GM19239 (cell line): ENCODE measurements around the gene CABLES2.
A peak's percentile ranks its signal among the peaks of the same experiment; 100 is the strongest.

Source experiments
- DNase-seq: peaks from one replicate; pipeline ENCODE4 v3.0.0; 2011; ENCODE audit warnings: low spot score; ENCODE audit not compliant: insufficient read length
- FAIRE-seq: peaks from 2 replicates; lab custom pipeline; 2011; peaks lifted over from hg19 to GRCh38; lab: Jason Lieb, UNC

The CABLES2 gene, protein sequence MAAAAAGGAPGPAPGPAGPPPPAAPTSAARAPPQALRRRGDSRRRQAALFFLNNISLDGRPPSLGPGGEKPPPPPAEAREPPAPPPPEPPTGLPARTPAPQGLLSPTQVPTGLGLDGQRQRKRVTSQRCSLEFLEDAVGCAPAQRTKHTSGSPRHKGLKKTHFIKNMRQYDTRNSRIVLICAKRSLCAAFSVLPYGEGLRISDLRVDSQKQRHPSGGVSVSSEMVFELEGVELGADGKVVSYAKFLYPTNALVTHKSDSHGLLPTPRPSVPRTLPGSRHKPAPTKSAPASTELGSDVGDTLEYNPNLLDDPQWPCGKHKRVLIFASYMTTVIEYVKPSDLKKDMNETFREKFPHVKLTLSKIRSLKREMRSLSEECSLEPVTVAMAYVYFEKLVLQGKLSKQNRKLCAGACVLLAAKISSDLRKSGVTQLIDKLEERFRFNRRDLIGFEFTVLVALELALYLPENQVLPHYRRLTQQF

DNA sequence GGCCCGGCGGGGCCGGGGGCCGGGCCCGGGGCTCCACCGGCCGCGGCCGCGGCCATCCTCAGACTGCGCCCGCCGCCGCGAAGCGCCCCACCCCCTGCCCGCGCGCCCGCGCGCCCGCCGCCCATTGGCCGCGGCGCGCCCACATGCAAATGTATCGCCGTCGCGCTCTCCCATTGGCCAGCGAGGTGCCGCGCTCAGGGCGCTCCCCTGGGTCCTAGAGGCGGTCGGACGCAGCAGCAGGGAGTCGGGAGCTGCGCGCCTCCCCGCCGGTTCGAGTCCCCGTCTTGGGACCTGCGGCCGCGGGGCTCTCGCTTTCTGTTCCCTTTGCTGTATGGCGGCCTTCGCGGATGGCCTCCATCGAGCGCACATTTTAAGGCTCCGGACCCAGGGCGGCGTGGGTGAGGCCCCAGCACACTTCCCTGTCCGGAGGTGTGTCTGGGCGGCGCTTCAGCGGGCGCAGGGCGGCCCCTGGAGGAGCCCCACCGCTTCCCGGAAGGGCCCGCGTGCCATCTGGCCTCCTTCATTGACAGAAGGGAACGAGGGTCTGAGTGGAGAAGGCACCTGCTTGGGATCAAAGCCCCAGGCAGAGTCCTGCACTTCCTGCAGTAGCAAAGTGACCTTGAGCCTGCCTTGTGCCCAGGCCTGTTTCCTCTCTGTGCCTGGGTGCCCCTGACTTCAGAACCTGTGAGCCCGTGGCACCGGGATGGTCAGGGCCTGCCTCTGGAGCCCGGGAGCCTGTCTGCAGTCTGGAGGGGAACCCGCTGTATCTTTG, at the start of gene CABLES2:
CABLES2 (minus strand) TSS at position 65 of the 772 bp plus-strand sequence; CDS start at position 56, 9 bp downstream.
- DNase-seq (peak; percentile 100), FAIRE-seq (peak; percentile 62)

DNA sequence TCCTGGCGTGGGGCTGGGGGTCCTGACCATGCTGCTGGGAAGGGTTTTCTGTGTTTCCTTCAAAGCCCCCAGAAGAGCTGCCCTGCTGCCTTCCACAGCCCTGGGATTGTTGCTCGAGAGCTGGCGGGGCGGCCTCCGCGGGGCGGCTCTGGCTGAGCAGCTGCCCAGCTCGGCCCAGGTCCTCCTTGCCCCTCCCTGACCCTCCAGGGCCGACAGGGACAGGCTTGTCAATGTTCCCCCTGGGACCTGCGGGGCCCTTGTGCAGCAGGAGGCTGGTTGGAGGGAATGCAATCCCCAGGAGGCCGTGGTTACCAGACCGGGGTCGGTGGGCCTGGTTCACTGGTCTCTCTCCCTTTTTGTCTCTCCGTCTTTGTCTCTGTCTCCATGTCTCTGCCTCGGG, 48.8 kb upstream of the CABLES2 start:
- no peak for FAIRE-seq

DNA sequence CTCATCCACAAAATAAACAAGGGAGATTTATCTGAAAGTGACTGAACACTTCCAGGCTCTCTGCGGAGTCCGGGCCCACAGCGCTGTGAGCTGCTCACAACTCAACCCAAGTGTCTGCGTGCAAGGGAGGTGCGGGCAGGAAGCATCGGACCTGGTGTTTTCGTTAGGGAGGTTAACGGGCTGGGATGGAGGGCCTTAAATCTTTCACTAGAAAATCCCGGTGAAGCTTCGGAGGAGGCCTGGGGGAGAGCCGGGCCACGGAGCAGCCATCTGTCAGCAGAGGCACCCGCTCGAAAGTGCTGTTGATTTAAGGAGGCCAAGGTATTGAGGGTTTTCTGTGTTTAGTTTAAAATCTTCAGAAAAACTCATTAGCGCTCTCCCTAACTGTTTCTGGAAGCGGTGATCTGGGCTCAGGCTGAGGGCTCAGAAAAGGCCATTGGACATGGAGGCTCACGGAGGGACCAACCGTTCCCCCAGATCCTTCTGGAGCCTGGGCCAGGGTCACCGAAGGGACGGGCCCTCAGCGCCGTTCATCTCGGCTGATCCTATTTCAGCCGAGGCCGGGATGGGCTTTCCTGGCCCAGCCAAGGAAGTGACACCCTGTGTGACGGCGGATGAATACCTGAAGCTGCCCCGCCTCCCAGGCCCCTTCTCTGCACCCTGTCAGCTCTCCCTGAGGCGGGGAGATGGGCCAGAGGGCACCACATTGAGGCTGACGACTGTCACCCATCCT, 48.0 kb upstream of the CABLES2 start:
- FAIRE-seq (no peak), DNase-seq (no peak)

More for the DNA sequence above, 48.8 kb upstream of the CABLES2 start:
- DNase-seq, result no peak

DNA sequence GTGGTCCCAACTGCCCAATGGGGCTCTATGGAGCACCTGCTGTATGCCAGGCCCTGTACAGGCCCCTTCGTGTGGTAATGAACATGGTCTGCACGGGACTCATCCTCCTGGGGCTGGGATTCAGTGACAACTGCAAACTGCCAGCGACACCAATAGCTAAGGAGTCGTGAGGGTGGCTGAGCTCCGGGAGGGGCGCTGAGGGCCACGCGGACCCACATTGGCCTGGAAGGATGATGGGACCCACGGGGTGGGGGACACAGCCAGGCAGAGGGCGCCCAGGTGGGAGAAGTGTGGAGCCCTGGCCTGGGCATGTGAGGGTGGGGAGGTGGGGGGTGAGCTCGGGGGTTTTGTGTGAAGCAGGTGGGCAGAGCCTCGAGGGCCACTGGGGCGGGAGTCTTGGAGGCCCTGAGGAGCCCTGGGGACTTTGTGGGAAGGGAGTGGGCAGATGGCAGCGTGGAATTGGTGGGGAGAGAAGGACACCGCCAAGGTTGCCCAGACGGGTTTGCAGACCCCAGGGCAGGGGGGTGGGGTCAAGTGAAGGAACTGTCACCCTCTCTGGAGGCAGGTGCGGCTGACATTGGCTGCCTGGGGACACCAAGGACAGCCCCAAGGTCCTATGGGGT, 46.2 kb upstream of the CABLES2 start:
- DNase-seq (no peak), FAIRE-seq (no peak)

DNA sequence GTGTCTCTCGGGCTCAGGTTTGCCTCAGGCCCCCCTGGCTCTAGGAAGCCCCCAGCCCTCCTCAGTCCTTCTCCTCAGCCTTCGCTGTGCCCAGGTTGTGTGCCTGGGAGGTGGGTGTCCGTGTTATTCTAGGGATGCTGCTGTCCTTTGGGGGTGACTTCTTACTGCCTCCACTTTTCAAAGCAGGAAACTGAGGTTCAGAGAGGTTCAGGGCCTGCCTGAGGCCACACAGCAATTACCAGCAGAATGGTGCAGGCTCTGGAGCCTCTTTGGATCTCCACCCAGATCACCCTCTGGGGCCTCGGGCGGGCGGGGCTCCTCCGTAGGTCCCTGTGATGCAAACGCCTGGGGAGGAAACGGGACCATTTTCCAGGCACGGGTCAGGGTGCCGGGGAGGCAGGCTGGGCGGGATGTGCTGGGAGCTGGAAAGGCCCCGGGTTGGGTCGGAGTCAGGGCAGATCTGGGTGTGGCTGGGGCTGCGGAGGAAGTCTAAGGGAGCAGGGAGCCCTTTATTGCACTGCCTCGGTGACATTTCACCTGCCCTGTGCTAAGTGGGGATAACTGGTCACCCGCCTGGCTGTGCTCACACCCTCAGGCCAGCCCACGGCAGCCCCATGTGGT, 45.5 kb upstream of the CABLES2 start:
- no peak for DNase-seq
- FAIRE-seq, result no peak

DNA sequence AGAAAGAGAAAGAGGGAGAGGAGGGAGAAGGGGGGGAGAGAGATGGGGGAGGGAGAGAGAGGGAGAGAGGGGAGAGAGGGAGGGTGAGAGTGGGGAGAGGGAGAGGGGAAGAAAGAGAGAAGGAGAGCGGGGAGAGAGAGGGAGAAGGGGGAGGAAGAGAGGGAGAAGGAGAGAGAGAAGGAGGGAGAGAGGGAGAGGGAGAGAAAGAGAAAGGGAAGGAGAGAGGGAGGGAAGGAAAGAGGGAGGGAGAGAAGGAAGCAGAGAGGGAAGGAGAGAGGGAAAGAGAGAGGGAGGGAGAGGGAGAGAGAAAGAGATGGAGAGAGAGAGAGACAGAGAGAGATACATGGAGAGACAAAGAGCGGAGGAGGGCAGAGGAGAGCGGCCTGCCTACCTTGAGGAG, 44.9 kb upstream of the CABLES2 start:
- DNase-seq (no peak), FAIRE-seq (no peak)

DNA sequence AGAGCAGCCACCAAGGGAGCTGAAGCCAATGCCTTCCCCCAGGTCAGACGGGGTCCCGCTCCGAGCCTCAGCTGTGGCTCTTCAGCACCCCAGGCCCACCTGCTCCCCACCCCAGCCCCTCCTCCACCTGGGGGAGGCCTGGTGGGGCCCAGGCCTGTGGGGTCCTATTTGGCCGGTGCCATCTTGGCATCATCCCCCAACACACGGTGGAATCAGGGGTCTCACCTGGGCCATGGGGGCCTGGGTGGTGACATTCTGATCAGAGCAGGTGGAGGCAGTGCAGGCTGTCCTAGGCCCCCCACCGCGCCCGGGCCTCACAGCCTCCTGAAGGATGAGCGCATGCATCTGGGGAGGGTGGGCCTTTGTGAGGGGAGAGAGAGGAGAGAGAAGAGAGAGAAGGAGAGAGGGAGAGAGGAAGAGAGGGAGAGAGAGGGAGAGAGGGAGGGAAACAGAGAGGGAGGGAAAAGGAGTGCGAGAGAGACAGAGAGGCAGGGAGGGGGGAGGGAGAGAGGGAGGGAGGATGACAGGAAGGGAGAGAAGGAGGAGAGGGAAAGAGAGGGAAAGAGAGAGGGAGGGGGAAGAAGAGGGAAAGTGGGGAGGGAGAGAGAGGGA, 44.2 kb upstream of the CABLES2 start:
- FAIRE-seq (no peak), DNase-seq (no peak)

DNA sequence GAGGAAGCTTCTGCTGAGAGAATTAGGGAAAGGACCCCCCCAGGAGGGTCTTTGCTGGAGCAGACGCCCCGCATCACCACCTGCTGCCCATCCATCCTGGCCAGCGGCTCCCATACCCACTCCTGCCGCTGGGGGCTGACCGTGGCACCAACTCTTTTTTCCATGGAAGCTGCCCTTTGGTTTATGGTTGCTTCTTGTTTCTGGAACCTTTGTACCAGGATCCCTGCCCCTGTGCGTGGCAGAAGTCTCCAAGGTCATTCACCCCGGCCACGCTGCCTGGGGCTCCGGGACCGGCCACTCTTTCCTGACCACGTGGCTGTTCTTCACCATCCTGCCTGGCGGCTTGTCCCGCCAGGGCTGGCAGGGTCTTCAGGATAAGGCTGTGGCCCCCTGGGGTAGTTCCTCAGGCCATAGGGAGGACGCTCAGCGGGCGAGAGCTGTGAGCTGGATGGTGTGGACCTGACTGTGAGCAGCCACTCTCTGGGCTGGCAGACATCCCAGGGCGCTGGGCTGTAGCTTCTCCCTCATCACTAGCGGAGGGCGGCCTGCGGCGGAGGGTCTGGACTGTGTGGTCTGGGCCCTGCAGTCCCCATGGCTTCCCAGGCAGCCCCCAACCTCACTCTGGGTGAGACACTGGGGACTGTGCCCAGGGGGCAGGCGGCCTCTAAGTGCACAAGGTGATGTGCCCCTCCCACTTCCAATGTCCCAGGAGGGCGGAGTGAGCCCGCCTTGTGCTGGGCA, 43.0 kb upstream of the CABLES2 start:
- no peak for DNase-seq
- no peak for FAIRE-seq

DNA sequence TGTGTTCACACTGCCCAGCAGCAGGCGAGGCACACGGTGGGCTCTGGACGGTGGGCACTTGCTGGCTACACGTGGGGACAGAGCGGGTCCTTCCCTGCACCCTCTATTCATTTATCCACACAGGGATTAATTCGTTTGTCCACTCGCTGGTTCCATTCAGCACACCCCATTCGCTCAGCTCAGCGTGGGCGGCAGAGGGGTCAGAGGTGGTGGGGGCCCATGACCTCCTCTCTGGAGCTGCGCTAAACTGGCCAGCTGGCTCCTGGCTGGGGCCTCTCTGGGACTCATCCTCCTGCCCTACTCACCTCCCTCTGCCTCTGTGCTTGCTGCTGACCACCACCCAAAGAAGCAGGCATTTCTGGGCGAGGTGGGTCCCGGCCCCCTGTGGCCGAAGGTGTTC, 41.7 kb upstream of the CABLES2 start:
- no peak for FAIRE-seq
- DNase-seq, result no peak

DNA sequence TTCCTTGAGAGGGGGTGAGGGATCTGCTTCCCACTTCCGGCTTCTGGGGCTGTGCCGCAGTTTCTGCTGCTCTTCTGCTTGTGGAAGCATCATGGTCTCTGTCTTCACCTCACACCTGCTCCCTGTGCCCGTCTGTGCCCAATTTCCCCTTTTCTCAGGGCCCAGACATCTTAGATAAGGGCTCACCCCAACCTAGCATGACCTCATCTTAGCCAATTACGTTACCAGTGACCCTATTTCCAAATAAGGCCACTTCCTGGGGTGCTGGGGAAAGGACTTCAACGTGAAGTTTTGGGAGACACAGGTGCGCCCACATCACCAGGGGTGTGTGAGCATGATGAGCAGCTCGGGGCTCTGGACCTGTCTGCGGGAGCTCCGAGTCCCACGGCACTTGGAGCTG, 41.0 kb upstream of the CABLES2 start:
- no peak for DNase-seq
- FAIRE-seq, result no peak

DNA sequence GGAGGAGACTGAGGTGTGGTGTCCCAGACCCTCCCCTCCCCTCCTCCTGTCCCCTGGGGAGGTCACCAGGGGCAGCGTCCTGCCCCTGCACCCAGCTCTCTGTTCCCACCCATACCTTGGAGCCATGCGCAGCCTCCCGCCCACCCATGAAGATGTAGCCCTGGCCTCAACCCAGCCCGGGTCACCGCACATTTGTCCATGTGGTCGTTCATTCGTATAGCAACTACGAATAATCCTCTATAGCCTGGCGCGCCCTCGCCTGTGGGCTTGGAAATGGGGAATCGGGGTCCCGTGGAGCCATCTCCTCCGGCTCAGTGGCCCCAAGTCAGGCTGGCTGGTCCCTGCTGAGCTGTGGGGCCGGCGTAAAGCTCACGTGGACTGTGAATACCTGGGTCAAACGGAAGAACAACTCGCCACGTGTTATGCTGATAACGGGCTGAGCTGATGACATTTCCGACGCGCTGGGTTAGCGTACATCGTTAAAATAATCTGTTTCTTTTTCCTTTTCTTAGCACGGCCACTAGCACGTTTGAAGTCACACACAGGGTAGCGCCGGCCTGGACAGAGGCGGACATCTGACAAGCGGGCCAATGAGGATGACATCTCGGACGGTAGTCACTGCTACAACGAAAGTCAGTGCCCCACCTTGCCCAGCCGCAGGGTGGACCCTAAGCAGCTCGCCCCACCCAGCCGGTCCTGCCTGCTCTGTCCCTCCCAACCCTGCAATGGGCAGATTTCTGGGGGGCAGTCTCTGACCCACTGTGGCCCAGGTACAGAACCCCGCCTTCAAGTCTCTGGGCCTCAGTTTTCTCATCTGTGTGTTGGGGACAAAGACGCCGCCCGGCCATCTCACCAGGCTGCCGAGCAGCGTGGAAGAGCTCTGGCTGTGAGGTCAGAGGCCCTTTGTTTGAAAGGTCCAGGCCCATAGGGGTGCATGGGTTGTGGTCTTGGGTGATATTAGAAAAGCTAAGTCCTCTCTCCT, 40.1 kb upstream of the CABLES2 start:
- FAIRE-seq, result no peak
- DNase-seq, result no peak

DNA sequence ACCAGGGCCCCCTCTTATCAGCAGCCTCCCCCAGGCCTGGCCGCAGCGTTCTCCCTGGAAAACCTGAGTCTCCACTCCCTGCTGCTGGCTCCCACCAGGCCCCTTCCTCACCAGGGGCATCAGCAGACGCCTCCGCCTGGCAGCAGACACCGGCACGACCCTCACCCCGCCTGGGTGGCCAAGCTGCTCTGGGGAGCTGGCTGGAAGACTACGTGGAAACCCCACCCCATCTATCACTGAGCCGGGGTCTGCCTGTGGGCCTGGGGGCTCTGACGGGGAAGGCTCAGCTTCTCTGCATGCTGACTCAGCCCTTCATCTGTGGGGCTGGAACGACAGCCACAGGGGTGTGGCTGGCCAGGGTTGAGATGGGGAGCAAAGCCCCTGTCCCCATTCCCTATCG, 39.4 kb upstream of the CABLES2 start:
- DNase-seq (no peak), FAIRE-seq (no peak)

DNA sequence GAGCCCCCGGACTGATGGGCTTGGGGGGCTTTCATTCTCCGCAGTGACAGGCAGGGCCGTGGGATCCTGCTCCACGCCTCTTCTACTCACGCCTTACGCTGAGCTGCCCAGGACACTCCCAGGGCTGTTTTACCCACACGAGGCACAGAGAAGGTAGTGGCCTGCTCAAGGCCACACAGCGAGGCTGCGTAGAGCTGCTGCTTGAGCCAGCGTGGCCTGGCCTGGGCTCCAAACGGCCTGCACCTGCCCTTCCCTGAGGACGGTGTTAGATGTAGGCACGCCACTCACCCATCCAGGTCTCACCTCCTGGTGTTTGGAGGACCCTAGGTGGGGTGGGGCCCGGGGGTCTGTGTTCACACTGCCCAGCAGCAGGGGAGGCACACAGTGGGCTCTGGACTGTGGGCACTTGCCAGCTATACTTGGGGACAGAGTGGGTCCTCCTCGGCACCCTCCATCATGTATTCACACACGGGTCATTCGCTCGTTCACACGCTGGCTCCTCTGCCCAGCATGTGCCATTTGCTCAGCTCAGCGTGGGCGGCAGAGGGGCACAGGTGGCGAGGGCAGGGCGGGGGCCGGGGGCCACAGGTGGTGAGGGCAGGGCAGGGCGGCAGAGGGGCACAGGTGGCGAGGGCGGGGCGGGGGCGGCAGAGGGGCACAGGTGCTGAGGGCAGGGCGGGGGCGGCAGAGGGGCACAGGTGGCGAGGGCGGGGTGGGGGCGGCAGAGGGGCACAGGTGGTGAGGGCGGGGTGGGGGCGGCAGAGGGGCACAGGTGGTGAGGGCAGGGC, 38.7 kb upstream of the CABLES2 start:
- DNase-seq (no peak), FAIRE-seq (no peak)

DNA sequence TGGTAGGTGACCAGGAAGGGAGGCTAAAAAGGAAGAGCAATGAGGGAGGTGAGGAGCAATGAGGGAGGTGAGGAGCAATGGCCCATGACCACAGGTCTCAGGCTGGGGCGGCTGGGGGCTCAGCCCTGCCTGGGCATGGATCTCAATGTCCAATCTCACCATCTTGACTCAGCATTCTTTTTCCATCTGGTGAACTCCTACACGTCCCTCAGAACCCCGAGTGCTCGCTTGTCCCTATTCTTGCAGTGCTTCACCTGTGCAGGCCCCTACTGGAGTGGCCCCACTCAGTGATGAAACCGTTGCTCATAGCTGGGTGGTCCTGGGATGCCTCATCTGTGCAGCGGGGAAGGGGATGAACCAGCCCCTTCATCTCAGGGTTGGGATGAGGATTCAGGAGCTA, 37.2 kb upstream of the CABLES2 start:
- DNase-seq, result no peak
- FAIRE-seq, result no peak

DNA sequence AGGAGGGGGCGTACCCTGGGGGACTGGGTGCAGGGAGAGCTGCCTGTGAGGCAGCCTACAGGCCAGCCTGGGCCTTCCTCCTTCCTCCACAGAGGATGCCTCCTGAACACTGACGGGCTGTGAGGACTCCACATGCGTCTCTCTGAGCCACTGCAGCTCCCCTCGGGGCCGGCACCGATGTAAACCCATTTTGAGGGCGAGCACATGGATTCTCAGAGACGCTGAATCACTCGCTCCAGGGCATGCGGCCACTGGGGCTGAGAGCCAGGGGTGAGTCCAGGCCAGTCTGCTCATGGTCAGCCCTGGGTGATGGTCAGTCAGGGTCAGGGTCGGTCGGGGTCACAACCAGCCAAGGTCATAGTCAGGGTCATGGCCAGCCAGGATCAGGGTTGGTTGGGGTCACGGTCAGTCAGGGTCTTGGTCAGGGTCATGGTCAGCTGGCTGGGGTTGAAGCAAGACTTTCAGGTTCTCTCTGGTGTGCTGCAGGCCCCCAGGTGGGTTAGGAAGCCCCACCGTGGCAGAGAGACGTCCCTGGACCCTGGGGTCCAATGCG, 35.0 kb upstream of the CABLES2 start:
- no peak for DNase-seq
- no peak for FAIRE-seq

DNA sequence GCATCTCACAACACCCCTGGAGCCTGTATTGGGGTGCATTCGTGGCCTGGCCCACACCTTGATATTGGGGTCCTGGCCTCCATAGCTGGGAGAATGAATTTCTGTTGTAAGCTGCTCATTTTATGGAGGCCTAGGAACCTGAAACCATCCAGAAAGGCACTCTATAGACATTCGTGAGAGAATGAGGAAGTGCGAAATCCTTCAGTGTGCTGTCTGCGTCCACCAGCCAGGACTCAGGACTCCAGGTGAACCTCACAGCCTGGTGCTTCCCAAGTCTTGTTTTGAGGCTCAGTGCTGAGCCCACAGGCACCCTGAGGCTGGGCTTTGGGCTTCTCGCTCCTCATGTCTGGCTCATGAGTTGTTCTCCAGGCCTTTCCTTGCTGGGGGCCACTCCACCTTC, 32.1 kb upstream of the CABLES2 start:
- no peak for DNase-seq
- no peak for FAIRE-seq

DNA sequence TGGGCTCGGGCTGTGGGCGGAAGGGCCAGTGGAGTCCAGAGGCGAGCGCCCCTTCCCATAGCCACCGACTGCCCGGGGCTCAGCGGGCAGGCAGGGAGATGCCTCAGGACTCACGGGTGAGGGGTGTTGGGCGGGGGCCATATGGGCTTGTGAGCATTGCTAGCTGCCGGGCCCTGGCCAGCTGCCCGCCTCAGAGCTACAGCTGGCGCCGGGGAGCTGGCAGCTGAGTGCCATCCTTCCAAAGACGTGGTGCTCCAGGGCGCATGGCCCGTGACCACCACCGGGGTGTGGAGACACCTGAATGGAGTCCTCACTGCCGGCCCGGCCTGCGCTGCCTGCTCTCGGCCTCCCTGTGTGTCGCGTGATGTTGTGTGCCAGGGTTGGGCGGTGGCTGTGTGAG, 30.8 kb upstream of the CABLES2 start:
- DNase-seq (no peak), FAIRE-seq (no peak)
